IMR-90 (cell line): ENCODE data around the gene ATP8B4. TPM values are rescaled to one million over a fixed set of nuclear protein-coding genes. Genes with fewer than 3 reads are reported as not detected.

Source experiments
- ATAC-seq: fragments of 200-7000 bp; cut with Tn5 transposase; 2 replicates; pipeline ENCODE4 v1.9.1; 2020; ENCODE audit warnings: low read depth, mild to moderate bottlenecking, moderate library complexity
- BruUV-seq: library from RNA; stranded (reverse); fragments of 400-500 nt; replicated peaks from 2 replicates; lab custom pipeline; 2021; lab: Mats Ljungman, UMichigan
- CTCF ChIA-PET: fragments of 300-600 bp; formaldehyde crosslinking; extraction: SDS; loops from one replicate; lab custom pipeline; 2021; ENCODE audit warnings: antibody characterized with exemption; lab: Yijun Ruan, JAX
- POLR2A ChIA-PET: fragments of 300-600 bp; sonication (Branson Sonifier 250); formaldehyde crosslinking; loops from one replicate; lab custom pipeline; 2022; ENCODE audit warnings: antibody characterized with exemption; ENCODE audit not compliant: unreplicated experiment; lab: Charles Lee
- DNase-seq: peaks from one replicate; pipeline ENCODE4 v3.0.0; 2013
- H2AFZ ChIP-seq: replicated peaks from 2 replicates; pipeline ENCODE3; 2013; ENCODE audit warnings: low read length, mild to moderate bottlenecking; ENCODE audit not compliant: poor library complexity
- H2AK5ac ChIP-seq: 2 replicates; pipeline ENCODE4 v1.6.1; 2013; ENCODE audit warnings: low read depth, low read length, inconsistent platforms
- H2AK9ac ChIP-seq: replicated peaks from 2 replicates; pipeline ENCODE3; 2013; ENCODE audit warnings: mild to moderate bottlenecking, low read depth, low read length, moderate library complexity; ENCODE audit not compliant: poor library complexity
- H2BK120ac ChIP-seq: 2 replicates; pipeline ENCODE4 v1.6.1; 2013; ENCODE audit warnings: low read depth, low read length, inconsistent platforms
- H2BK15ac ChIP-seq: 3 replicates; pipeline ENCODE4 v1.6.1; 2013; ENCODE audit warnings: low read depth, low read length, inconsistent platforms
- H2BK20ac ChIP-seq: 2 replicates; pipeline ENCODE4 v1.6.1; 2013; ENCODE audit warnings: low read depth, mild to moderate bottlenecking, inconsistent platforms, low read length, moderate library complexity
- H2BK5ac ChIP-seq: 2 replicates; pipeline ENCODE4 v1.6.1; 2013; ENCODE audit warnings: mild to moderate bottlenecking, low read depth, low read length, inconsistent platforms; ENCODE audit not compliant: poor library complexity, severe bottlenecking
- H3K14ac ChIP-seq: replicated peaks from 2 replicates; pipeline ENCODE4 v1.6.1; 2013; ENCODE audit warnings: low read depth, low read length, inconsistent platforms
- H3K18ac ChIP-seq: 2 replicates; pipeline ENCODE4 v1.6.1; 2013; ENCODE audit warnings: low read depth, low read length, control low read depth
- H3K23ac ChIP-seq: 2 replicates; pipeline ENCODE4 v1.6.1; 2013; ENCODE audit warnings: low read depth, low read length, inconsistent platforms
- H3K27ac ChIP-seq: 2 replicates; pipeline ENCODE4 v1.5.1; 2013; ENCODE audit warnings: mild to moderate bottlenecking, control low read depth, low read length; ENCODE audit not compliant: insufficient read depth
- H3K27me3 ChIP-seq: 2 replicates; pipeline ENCODE4 v1.6.1; 2013; ENCODE audit warnings: low read length; ENCODE audit not compliant: control insufficient read depth, insufficient read depth
- H3K36me3 ChIP-seq: 2 replicates; pipeline ENCODE4 v1.6.1; 2013; ENCODE audit warnings: low read length, mixed read lengths; ENCODE audit not compliant: control insufficient read depth, insufficient read depth
- H3K4ac ChIP-seq: 2 replicates; pipeline ENCODE4 v1.6.1; 2013; ENCODE audit warnings: low read depth, low read length, inconsistent platforms
- H3K4me1 ChIP-seq: 2 replicates; pipeline ENCODE4 v1.6.1; 2013; ENCODE audit warnings: low read length, mixed read lengths; ENCODE audit not compliant: control insufficient read depth, insufficient read depth
- H3K4me2 ChIP-seq: 2 replicates; pipeline ENCODE4 v1.6.1; 2013; ENCODE audit warnings: low read depth, mild to moderate bottlenecking, control low read depth, low read length, moderate library complexity
- H3K4me3 ChIP-seq: 2 replicates; pipeline ENCODE4 v1.5.1; 2013; ENCODE audit warnings: low read depth, mild to moderate bottlenecking, control low read depth, low read length, moderate library complexity; ENCODE audit not compliant: insufficient read depth
- H3K56ac ChIP-seq: 2 replicates; pipeline ENCODE4 v1.6.1; 2013; ENCODE audit warnings: low read length, inconsistent platforms; ENCODE audit not compliant: insufficient read depth; ENCODE audit errors: extremely low read depth
- H3K79me1 ChIP-seq, 2 experiments: 2 replicates each; pipeline ENCODE4 v1.6.1; 2013; ENCODE audit warnings: low read length in 2 of 2, inconsistent platforms in 1 of 2, low read depth in 1 of 2
- H3K9ac ChIP-seq: 2 replicates; pipeline ENCODE4 v1.6.1; 2013; ENCODE audit warnings: low read depth, low read length, control low read depth
- H3K9me1 ChIP-seq: 2 replicates; pipeline ENCODE4 v1.6.1; 2013; ENCODE audit warnings: low read length, inconsistent platforms; ENCODE audit not compliant: insufficient read depth
- H3K9me3 ChIP-seq: 2 replicates; pipeline ENCODE4 v1.6.1; 2013; ENCODE audit warnings: low read length; ENCODE audit not compliant: control insufficient read depth, insufficient read depth
- H4K20me1 ChIP-seq: 2 replicates; pipeline ENCODE4 v1.6.1; 2013; ENCODE audit warnings: low read length, inconsistent platforms; ENCODE audit not compliant: insufficient read depth
- H4K5ac ChIP-seq: 2 replicates; pipeline ENCODE4 v1.6.1; 2013; ENCODE audit warnings: mild to moderate bottlenecking, low read depth, low read length, control low read depth
- H4K8ac ChIP-seq, 2 experiments: 2 replicates each; pipeline ENCODE4 v1.6.1; 2013; ENCODE audit warnings: low read depth in 2 of 2, low read length in 2 of 2, control low read depth in 1 of 2, inconsistent platforms in 1 of 2
- H4K91ac ChIP-seq: 2 replicates; pipeline ENCODE4 v1.6.1; 2013; ENCODE audit warnings: low read depth, low read length, inconsistent platforms; ENCODE audit not compliant: insufficient read depth
- CEBPB ChIP-seq: IDR thresholded peaks from 2 replicates; pipeline ENCODE4 v1.6.1; 2012; ENCODE audit warnings: low read depth, low read length, improper control_type of control experiment
- NFE2L2 ChIP-seq: fragments of 150-350 bp; IDR thresholded peaks from 2 replicates; pipeline ENCODE4 v1.6.1; 2016; ENCODE audit warnings: low read depth, mild to moderate bottlenecking, low read length
- POLR2A ChIP-seq: IDR thresholded peaks from 2 replicates; pipeline ENCODE4 v1.6.1; 2012; ENCODE audit warnings: mild to moderate bottlenecking, low read depth, low read length
- RCOR1 ChIP-seq: IDR thresholded peaks from 2 replicates; pipeline ENCODE4 v1.6.1; 2012; ENCODE audit warnings: mild to moderate bottlenecking, low read length, improper control_type of control experiment; ENCODE audit not compliant: insufficient replicate concordance
- RFX5 ChIP-seq: IDR thresholded peaks from 2 replicates; pipeline ENCODE4 v1.8.0; 2012; ENCODE audit warnings: low read depth, mild to moderate bottlenecking, low read length, moderate library complexity
- dilution Hi-C: fragments of 300-500 bp; cut with HindIII; formaldehyde crosslinking; loops from one replicate; pipeline ENCODE4 v1.14.3; 2018; ENCODE audit warnings: low sequenced_read_pairs; ENCODE audit not compliant: unreplicated experiment
- in situ Hi-C: fragments of 300-500 bp; cut with MboI; formaldehyde crosslinking; loops from 3 replicates; pipeline ENCODE4 v1.14.3; 2019; ENCODE audit warnings: low sequenced_read_pairs, inconsistent platforms, mixed read lengths
- intact Hi-C: fragments of 100-400 bp; cut with micrococcal nuclease; formaldehyde crosslinking; loops from 2 replicates; pipeline ENCODE4 v1.10.0; 2022
- polyA plus RNA-seq, 3 experiments: library from polyadenylated mRNA; depleted of rRNA; stranded (reverse); fragments of >200 nt; gene quantifications; 2 replicates each; pipeline ENCODE4 v1.2.3, GENCODE V29; 2012; ENCODE audit warnings: low replicate concordance in 1 of 3
- total RNA-seq: library from RNA; depleted of rRNA; stranded (reverse); fragments of >200 nt; gene quantifications from 2 replicates; pipeline ENCODE4 v1.2.3, GENCODE V29; 2012
- TF ChIP-seq, protein P1 (sequence below): fragments of 150-350 bp; IDR thresholded peaks from 2 replicates; pipeline ENCODE4 v1.6.1; 2016; ENCODE audit warnings: low read depth, mild to moderate bottlenecking, low read length, moderate library complexity, borderline replicate concordance

The ATP8B4 gene
- total and polyA plus RNA-seq, 2 of the 4 experiments (the other 2 are of a cell fraction), result 0.12 to 0.54 TPM

DNA sequence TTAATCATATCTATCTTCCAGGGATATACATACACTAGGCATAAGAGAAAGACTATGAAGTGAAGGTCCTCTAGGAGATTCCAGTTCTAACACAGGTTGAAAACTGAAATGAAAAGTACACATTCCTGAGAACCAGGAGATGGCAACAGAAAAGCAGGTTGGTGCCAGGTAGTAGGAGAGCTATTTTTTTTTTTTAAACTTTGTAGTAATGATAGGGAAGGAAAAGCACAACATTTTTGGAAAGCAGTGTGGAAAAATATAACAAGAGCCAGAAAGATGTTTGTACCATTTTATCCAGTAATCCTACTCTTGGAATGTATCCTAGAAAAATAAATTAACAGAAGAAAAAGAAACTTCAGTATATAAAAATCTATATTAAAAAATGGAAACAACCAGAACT lies 308.3 kb downstream of the ATP8B4 start:
- 0 out of 2 replicates have a peak, but pooled peaks cover 2% of the 10 kb centered on the region for H3K9me1 ChIP-seq
- H3K14ac ChIP-seq, result no peak overlapping the region
- no peak overlapping the region; the same call in 1 of the 2 replicates for H4K5ac ChIP-seq
- H4K20me1 ChIP-seq, result no peaks in the 10 kb centered on the region
- no peak overlapping the region for H2BK5ac ChIP-seq
- H3K27me3 ChIP-seq, result no peaks in the 10 kb centered on the region
- intact Hi-C loops (no loop called here), in situ Hi-C loops (no loop called here), dilution Hi-C loops (no loop called here)
- peaks cover 6% of the 10 kb centered on the region; the same call in 1 of the 2 replicates for H3K4me1 ChIP-seq
- H3K36me3 ChIP-seq, result no peaks in the 10 kb centered on the region
- H2AK5ac ChIP-seq, result no peak overlapping the region; the same call in 1 of the 2 replicates
- H2AFZ ChIP-seq, result no peak overlapping the region
- no peaks in the 10 kb centered on the region for H3K9me3 ChIP-seq
- no peak overlapping the region for H3K56ac ChIP-seq
- no peak overlapping the region for H3K4me3 ChIP-seq
- ATAC-seq (no peak), DNase-seq (no peak)
- TF ChIP-seq NFE2L2, result no peak
- no peak for TF ChIP-seq POLR2A
- TF ChIP-seq, protein P1, sequence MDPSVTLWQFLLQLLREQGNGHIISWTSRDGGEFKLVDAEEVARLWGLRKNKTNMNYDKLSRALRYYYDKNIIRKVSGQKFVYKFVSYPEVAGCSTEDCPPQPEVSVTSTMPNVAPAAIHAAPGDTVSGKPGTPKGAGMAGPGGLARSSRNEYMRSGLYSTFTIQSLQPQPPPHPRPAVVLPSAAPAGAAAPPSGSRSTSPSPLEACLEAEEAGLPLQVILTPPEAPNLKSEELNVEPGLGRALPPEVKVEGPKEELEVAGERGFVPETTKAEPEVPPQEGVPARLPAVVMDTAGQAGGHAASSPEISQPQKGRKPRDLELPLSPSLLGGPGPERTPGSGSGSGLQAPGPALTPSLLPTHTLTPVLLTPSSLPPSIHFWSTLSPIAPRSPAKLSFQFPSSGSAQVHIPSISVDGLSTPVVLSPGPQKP, result no peak
- TF ChIP-seq RFX5, result no peak
- no peak for TF ChIP-seq CEBPB
- no peak for TF ChIP-seq RCOR1
- H3K9ac ChIP-seq, result no peak overlapping the region
- H2AK9ac ChIP-seq, result no peak overlapping the region
- H3K18ac ChIP-seq, result peak overlapping the region; percentile 72
- no peaks in the 10 kb centered on the region for H3K79me1 ChIP-seq
- no peak overlapping the region for H2BK120ac ChIP-seq
- no peak overlapping the region for H3K4me2 ChIP-seq
- no peak overlapping the region for H4K8ac ChIP-seq
- no peak overlapping the region for H4K91ac ChIP-seq
- no peak overlapping the region for H2BK20ac ChIP-seq
- H3K23ac ChIP-seq, result no peak overlapping the region
- CTCF ChIA-PET, result no interaction called here
- POLR2A ChIA-PET, result interaction anchor here (0.6 kb wide), 1 partner anchor 90 kb away, joined by 4 read pairs; no protein-coding TSS in a partner anchor
- 0 out of 2 replicates have a peak overlapping the region, but pooled peaks have one; percentile 12 for H3K4ac ChIP-seq
- H2BK15ac ChIP-seq, result no peak overlapping the region
- no TSS peak for BruUV-seq
- H3K27ac ChIP-seq, result no peak overlapping the region
